ENCODE data around the gene TRUB2. TPM values are rescaled to one million over a fixed set of nuclear protein-coding genes. Genes with fewer than 3 reads are reported as not detected.
"Not testable (repeated sequence)": the region's sequence is repeated elsewhere in the genome, so short reads cannot be mapped to it uniquely, and the experiment has no call there.

TRUB2 gene
- total RNA-seq, 2 experiments from 2014 or later, result 43.5 to 45.4 TPM

DNA sequence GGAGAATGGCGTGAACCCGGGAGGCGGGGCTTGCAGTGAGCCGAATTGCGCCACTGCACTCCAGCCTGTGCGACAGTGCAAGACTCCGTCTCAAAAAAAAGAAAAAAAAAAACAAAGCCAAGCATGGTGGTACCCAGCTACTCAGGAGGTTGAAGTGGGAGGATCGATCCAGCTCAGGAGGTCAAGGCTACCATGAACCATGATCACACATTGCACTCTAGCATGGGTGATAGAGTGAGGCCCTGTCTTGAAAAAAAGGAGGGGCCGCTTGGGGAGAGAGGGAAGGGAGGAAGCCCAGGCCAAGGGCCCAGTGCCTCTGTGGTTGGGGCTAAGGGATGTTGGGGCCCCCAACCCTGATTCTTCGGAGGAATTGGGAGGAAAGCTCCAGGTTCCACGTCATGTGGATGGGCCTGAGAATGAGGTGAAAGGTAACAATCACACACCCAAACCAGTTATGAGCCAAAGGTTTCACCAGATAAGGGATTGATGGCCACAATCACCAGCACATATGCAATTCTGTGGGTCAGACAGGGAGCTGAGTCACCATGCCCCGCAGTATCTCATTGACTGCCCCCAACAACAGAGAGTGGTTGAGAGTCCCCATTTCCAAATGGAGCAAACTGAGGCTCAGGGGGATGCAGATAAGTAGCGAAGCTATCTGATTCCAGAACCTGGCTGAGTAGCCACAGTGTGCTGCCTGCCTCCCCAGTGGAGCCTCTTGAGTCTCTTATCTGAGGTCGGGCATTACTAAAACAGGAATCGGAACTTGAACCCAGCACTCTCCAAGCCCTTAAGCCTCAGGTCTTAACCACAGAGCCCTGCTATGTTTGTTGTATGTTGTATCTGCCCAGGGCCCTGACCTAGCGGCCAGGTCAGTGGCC is 25.7 kb downstream of the TRUB2 start:
- no peak overlapping the region for H3K27ac Mint-ChIP-seq
- peaks cover 2% of the 10 kb centered on the region for H3K4me1 Mint-ChIP-seq
- no peaks in the 10 kb centered on the region for H3K27me3 Mint-ChIP-seq
- H3K9me3 Mint-ChIP-seq, result no peaks in the 10 kb centered on the region
- no peaks in the 10 kb centered on the region for H3K36me3 Mint-ChIP-seq
- no peak for DNase-seq
- H3K4me3 Mint-ChIP-seq, result no peak overlapping the region

GRCh38 chr9:128294142-128294541 is 28.1 kb downstream of the TRUB2 start:
- H3K36me3 Mint-ChIP-seq, result no peaks in the 10 kb centered on the region
- H3K4me1 Mint-ChIP-seq, result peaks cover 2% of the 10 kb centered on the region
- H3K4me3 Mint-ChIP-seq, result no peak overlapping the region
- H3K27ac Mint-ChIP-seq, result no peak overlapping the region
- no peaks in the 10 kb centered on the region for H3K9me3 Mint-ChIP-seq
- no peak for DNase-seq
- H3K27me3 Mint-ChIP-seq, result no peaks in the 10 kb centered on the region

GRCh38 chr9:128293091-128293490 is 29.2 kb downstream of the TRUB2 start:
- DNase-seq, result no peak
- Mint-ChIP-seq H3K4me1 (peaks cover 2% of the 10 kb centered on the region), H3K36me3 (no peaks in the 10 kb centered on the region), H3K27me3 (no peaks in the 10 kb centered on the region), H3K4me3 (no peak overlapping the region), H3K27ac (no peak overlapping the region), H3K9me3 (no peaks in the 10 kb centered on the region)

GRCh38 chr9:128292009-128292408 is 30.2 kb downstream of the TRUB2 start:
- DNase-seq, result no peak
- Mint-ChIP-seq H3K27me3 (no peaks in the 10 kb centered on the region), H3K9me3 (no peaks in the 10 kb centered on the region), H3K36me3 (no peaks in the 10 kb centered on the region), H3K4me3 (no peak overlapping the region), H3K27ac (no peak overlapping the region), H3K4me1 (peaks cover 2% of the 10 kb centered on the region)

DNA sequence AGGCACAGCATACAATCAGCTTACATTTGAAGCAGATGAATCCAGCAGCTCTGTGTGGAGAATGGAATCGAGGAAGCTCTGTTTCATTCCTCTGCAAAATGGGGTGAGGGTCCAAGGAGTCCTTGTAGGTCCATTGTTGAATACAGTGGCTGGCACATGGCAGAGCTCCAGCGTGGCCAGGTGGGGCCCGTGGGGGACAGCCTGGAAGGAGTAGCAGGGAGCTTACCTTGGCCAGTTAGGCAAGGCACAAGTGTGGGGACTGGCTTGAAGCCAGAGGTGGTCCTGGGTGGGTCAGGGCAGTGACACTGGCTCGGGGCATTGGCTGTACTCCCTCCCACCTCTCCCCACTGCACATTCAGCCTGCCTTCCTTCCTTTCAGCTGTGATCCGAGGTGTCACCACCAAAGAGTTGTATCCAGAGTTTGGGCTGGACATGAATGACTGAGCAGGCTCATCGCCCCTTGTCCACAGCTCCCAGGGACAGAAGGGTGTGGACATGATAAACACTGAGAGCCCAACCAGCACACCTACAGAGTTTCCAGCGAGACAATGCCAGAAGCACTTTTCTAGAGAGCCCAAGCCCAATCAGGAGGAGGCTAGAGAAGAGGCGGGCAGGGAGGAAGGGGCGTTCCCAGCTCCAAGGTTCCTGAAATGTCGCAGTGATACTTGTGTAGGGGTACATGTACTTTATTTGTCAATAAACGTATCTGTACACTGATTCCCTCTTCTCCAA is 33.8 kb downstream of the TRUB2 start:
- Mint-ChIP-seq H3K4me1 (no peaks in the 10 kb centered on the region), H3K4me3 (no peak overlapping the region), H3K9me3 (no peaks in the 10 kb centered on the region)

GRCh38 chr9:128286440-128286839 is 35.8 kb downstream of the TRUB2 start:
- Mint-ChIP-seq H3K4me3 (no peak overlapping the region), H3K4me1 (no peaks in the 10 kb centered on the region), H3K27me3 (no peaks in the 10 kb centered on the region), H3K36me3 (peaks cover 4% of the 10 kb centered on the region), H3K9me3 (no peaks in the 10 kb centered on the region), H3K27ac (no peak overlapping the region)
- DNase-seq, result no peak

More for the DNA sequence above, 33.8 kb downstream of the TRUB2 start:
- DNase-seq, result no peak
- H3K27ac Mint-ChIP-seq, result no peak overlapping the region
- H3K36me3 Mint-ChIP-seq, result peaks cover 4% of the 10 kb centered on the region
- no peaks in the 10 kb centered on the region for H3K27me3 Mint-ChIP-seq

- no peak overlapping the region for H3K27ac Mint-ChIP-seq
- H3K36me3 Mint-ChIP-seq, result peaks cover 4% of the 10 kb centered on the region
- H3K27me3 Mint-ChIP-seq, result no peaks in the 10 kb centered on the region
- no peaks in the 10 kb centered on the region for H3K4me1 Mint-ChIP-seq
- H3K9me3 Mint-ChIP-seq, result no peaks in the 10 kb centered on the region
- DNase-seq, result no peak
- no peak overlapping the region for H3K4me3 Mint-ChIP-seq
Observed at GRCh38 chr9:128285033-128285784, 37.0 kb downstream of the TRUB2 start.

DNA sequence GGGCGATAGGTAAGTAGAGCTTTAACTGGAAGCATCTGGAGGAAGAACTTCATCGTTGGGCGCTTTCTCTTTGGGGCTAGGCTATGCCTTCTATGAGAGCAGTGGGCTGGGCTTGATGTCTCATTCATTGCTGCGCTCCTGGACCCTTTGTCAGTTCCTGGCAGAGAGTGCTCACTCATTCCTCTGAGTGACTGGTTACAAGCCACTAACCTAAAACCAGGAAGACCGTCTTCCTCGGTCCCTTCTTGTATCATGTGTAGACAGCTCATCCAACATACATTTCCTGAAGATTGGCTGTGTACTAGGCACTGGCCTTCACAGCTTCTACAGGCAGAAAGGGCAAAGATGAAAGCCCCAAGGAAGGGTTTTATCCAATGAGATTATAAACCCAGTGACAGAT is 39.7 kb downstream of the TRUB2 start:
- Mint-ChIP-seq H3K36me3 (peaks cover 4% of the 10 kb centered on the region), H3K4me3 (no peak overlapping the region), H3K27ac (no peak overlapping the region), H3K4me1 (no peaks in the 10 kb centered on the region), H3K9me3 (no peaks in the 10 kb centered on the region), H3K27me3 (no peaks in the 10 kb centered on the region)
- DNase-seq, result no peak

GRCh38 chr9:128280084-128280622 is 42.1 kb downstream of the TRUB2 start:
- no peak for DNase-seq
- no peak overlapping the region for H3K4me3 Mint-ChIP-seq
- peak overlapping the region; percentile 5 for H3K27ac Mint-ChIP-seq
- H3K9me3 Mint-ChIP-seq, result no peaks in the 10 kb centered on the region
- peaks cover 10% of the 10 kb centered on the region for H3K4me1 Mint-ChIP-seq
- H3K36me3 Mint-ChIP-seq, result peaks cover 5% of the 10 kb centered on the region
- no peaks in the 10 kb centered on the region for H3K27me3 Mint-ChIP-seq

GRCh38 chr9:128279088-128280073 is 42.9 kb downstream of the TRUB2 start:
- not testable (repeated sequence) for H3K27me3 Mint-ChIP-seq, H3K27ac Mint-ChIP-seq, H3K9me3 Mint-ChIP-seq, H3K4me3 Mint-ChIP-seq, DNase-seq, H3K36me3 Mint-ChIP-seq
- peaks cover 16% of the 10 kb centered on the region for H3K4me1 Mint-ChIP-seq

DNA sequence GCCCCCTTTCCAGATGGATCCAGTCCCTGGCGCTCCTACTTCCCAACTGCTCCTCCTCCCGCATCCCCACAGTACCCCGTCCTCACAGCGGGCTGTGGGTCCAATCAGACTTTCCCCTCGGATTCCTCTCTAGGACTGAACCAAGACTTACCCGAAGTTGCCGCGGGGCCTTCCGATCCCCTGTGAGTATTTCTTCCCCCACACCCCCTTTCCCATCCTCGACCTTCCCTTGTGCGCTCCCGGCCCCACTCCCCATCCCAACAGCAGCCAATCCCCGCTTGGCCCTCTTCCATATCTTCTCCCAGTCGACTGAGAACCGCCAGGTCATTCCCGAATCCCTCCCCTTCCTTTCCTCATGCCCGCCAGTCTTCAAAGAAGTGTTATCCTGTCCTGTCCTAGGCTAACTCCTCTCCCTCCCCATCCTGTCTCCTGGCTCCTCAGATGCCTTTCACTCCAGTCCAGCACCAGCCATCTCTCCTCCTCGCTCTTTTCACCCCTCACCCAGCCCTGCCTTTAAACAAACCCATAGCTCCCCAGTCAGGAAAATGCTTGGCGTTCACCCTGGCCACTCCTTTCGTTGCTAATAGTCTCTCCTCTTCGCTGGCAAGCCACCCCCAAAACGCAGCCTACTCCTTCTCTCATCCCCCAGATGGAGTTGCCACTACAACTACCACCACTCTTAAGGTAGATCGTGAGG is 45.5 kb downstream of the TRUB2 start:
- Mint-ChIP-seq H3K36me3 (peaks cover 7% of the 10 kb centered on the region), H3K9me3 (no peaks in the 10 kb centered on the region), H3K27ac (peak overlapping the region; percentile 89), H3K27me3 (no peaks in the 10 kb centered on the region), H3K4me1 (peaks cover 30% of the 10 kb centered on the region), H3K4me3 (peak overlapping the region; percentile 95)
- DNase-seq, result no peak

- Mint-ChIP-seq H3K4me3 (peak within 1 kb of the TSS; percentile 95), H3K36me3 (peaks cover 7% of the 10 kb centered on the region), H3K27ac (peak within 1 kb of the TSS; percentile 89), H3K9me3 (no peaks in the 10 kb centered on the region), H3K27me3 (no peaks in the 10 kb centered on the region), H3K4me1 (peaks cover 30% of the 10 kb centered on the region)
- peak; percentile 99 for DNase-seq
Observed at GRCh38 chr9:128276008-128276573, 46.2 kb downstream of the TRUB2 start, which contains the start of gene SWI5. Gene SWI5, plus strand, starts transcription at chr9:128276276.

Measured in activated naive CD8-positive, alpha-beta T cell treated with anti-CD3 and anti-CD28 coated beads for 36 hours (primary cell).